ENCODE measurements around the gene SWAP70. TPM values are rescaled to one million over a fixed set of nuclear protein-coding genes. Genes with fewer than 3 reads are reported as not detected.

The SWAP70 gene
- total RNA-seq, 1 experiment from 2014 or later, result 8.6 TPM

GRCh38 chr11:9633679-9634078, 30.2 kb upstream of the SWAP70 start:
- Histone ChIP-seq H3K27ac (ENCODE audit: low read length) (no peak overlapping the region), H3K9ac (ENCODE audit: low read length) (no peak overlapping the region), H2AFZ (ENCODE audit: low read length) (no peak overlapping the region), H3K36me3 (ENCODE audit: low read depth, low read length) (no peaks in the 10 kb centered on the region), H3K79me2 (ENCODE audit: low read length) (no peaks in the 10 kb centered on the region), H3K9me3 (ENCODE audit: low read length) (no peaks in the 10 kb centered on the region), H3F3A (ENCODE audit: low read length, unreplicated experiment) (no peaks in the 10 kb centered on the region), H3K4me3 (ENCODE audit: low read length) (no peak overlapping the region), H3K27me3 (ENCODE audit: low read length) (no peaks in the 10 kb centered on the region), H3K4me2 (ENCODE audit: low read length) (no peak overlapping the region), H4K20me1 (ENCODE audit: low read length) (no peaks in the 10 kb centered on the region), H3K4me1 (ENCODE audit: insufficient read depth, low read length) (no peaks in the 10 kb centered on the region), H3K9me2 (replicated peaks; ENCODE audit: low read length) (no peaks in the 10 kb centered on the region)
- no peak for ATAC-seq
- intact Hi-C loops (cut with micrococcal nuclease), result no loop called here
- POLR2A ChIA-PET (ENCODE audit: unreplicated experiment), result no interaction called here
- TF ChIP-seq EZH2phosphoT487 (IDR thresholded peaks at IDR 0.05; ENCODE audit: borderline replicate concordance, low read length) (no peak), EZH2 (IDR thresholded peaks at IDR 0.05; ENCODE audit: low read length, unreplicated experiment) (no peak), CTCF (conservative IDR thresholded peaks at IDR 0.05; ENCODE audit: low read depth, low read length) (no peak)
- no TSS peak for BruUV-seq (replicated peaks)
- no peak for DNase-seq
- CTCF ChIA-PET, result no interaction called here

GRCh38 chr11:9636691-9637090, 27.2 kb upstream of the SWAP70 start:
- H4K20me1 ChIP-seq (ENCODE audit: low read length), result no peaks in the 10 kb centered on the region
- H3K4me1 ChIP-seq (ENCODE audit: insufficient read depth, low read length), result no peaks in the 10 kb centered on the region
- no peaks in the 10 kb centered on the region for H3K36me3 ChIP-seq (ENCODE audit: low read depth, low read length)
- no peak for ATAC-seq
- no peaks in the 10 kb centered on the region for H3K9me2 ChIP-seq (replicated peaks; ENCODE audit: low read length)
- no peak overlapping the region for H2AFZ ChIP-seq (ENCODE audit: low read length)
- TF ChIP-seq CTCF (conservative IDR thresholded peaks at IDR 0.05; ENCODE audit: low read depth, low read length) (no peak), EZH2phosphoT487 (IDR thresholded peaks at IDR 0.05; ENCODE audit: borderline replicate concordance, low read length) (no peak), EZH2 (IDR thresholded peaks at IDR 0.05; ENCODE audit: low read length, unreplicated experiment) (no peak)
- ChIA-PET CTCF (no interaction called here), POLR2A (ENCODE audit: unreplicated experiment) (no interaction called here)
- H3K9ac ChIP-seq (ENCODE audit: low read length), result no peak overlapping the region
- H3K4me2 ChIP-seq (ENCODE audit: low read length), result no peak overlapping the region
- H3K27ac ChIP-seq (ENCODE audit: low read length), result no peak overlapping the region
- no peaks in the 10 kb centered on the region for H3K79me2 ChIP-seq (ENCODE audit: low read length)
- no peak for DNase-seq
- H3K4me3 ChIP-seq (ENCODE audit: low read length), result no peak overlapping the region
- H3K9me3 ChIP-seq (ENCODE audit: low read length), result no peaks in the 10 kb centered on the region
- H3F3A ChIP-seq (ENCODE audit: low read length, unreplicated experiment), result no peaks in the 10 kb centered on the region
- intact Hi-C loops (cut with micrococcal nuclease), result no loop called here
- BruUV-seq (replicated peaks), result no TSS peak
- no peaks in the 10 kb centered on the region for H3K27me3 ChIP-seq (ENCODE audit: low read length)

- ChIA-PET CTCF (no interaction called here), POLR2A (ENCODE audit: unreplicated experiment) (no interaction called here)
- Histone ChIP-seq H3K4me1 (ENCODE audit: insufficient read depth, low read length) (no peaks in the 10 kb centered on the region), H3K4me2 (ENCODE audit: low read length) (no peak overlapping the region), H3K79me2 (ENCODE audit: low read length) (no peaks in the 10 kb centered on the region), H3K9ac (ENCODE audit: low read length) (no peak overlapping the region), H3K27ac (ENCODE audit: low read length) (no peak overlapping the region), H3K4me3 (ENCODE audit: low read length) (no peak overlapping the region), H3K9me3 (ENCODE audit: low read length) (no peaks in the 10 kb centered on the region), H2AFZ (ENCODE audit: low read length) (no peak overlapping the region), H3K27me3 (ENCODE audit: low read length) (no peaks in the 10 kb centered on the region), H3K36me3 (ENCODE audit: low read depth, low read length) (no peaks in the 10 kb centered on the region), H4K20me1 (ENCODE audit: low read length) (no peaks in the 10 kb centered on the region), H3K9me2 (replicated peaks; ENCODE audit: low read length) (no peaks in the 10 kb centered on the region), H3F3A (ENCODE audit: low read length, unreplicated experiment) (no peaks in the 10 kb centered on the region)
- ATAC-seq (no peak), DNase-seq (no peak)
- intact Hi-C loops (cut with micrococcal nuclease), result no loop called here
- TF ChIP-seq EZH2 (IDR thresholded peaks at IDR 0.05; ENCODE audit: low read length, unreplicated experiment) (no peak), CTCF (conservative IDR thresholded peaks at IDR 0.05; ENCODE audit: low read depth, low read length) (no peak), EZH2phosphoT487 (IDR thresholded peaks at IDR 0.05; ENCODE audit: borderline replicate concordance, low read length) (no peak)
- BruUV-seq (replicated peaks), result no TSS peak
These were observed 24.8 kb upstream of the SWAP70 start for GRCh38 chr11:9639099-9639498.

Measured in PC-3 (cell line).